MCF 10A (cell line): ENCODE measurements around the gene TBX5. TPM values are rescaled to one million over a fixed set of nuclear protein-coding genes. Genes with fewer than 3 reads are reported as not detected.

Experiments
- BruUV-seq: library from RNA; stranded (reverse); fragments of 400-500 nt; replicated peaks from 2 replicates; lab custom pipeline; 2021; lab: Mats Ljungman, UMichigan
- CTCF ChIA-PET: fragments of 300-600 bp; sonication (Branson Sonifier 250); formaldehyde crosslinking; extraction: SDS; loops from one replicate; lab custom pipeline; 2021; ENCODE audit warnings: antibody characterized with exemption, inconsistent platforms; lab: Yijun Ruan, JAX
- POLR2A ChIA-PET: fragments of 300-600, 350-650 bp; sonication (Branson Sonifier 250); formaldehyde crosslinking; extraction: SDS; loops from one replicate; lab custom pipeline; 2020; ENCODE audit warnings: antibody characterized with exemption, inconsistent platforms; lab: Yijun Ruan, JAX
- DNase-seq: peaks from one replicate; pipeline ENCODE4 v3.0.0-alpha.2; 2018; ENCODE audit not compliant: unreplicated experiment
- H3K27ac Mint-ChIP-seq: one replicate; pipeline ENCODE4 v1.8.0; 2022; ENCODE audit warnings: mild to moderate bottlenecking, low read depth, mixed read lengths; ENCODE audit not compliant: unreplicated experiment
- H3K27me3 Mint-ChIP-seq: one replicate; pipeline ENCODE4 v1.8.0; 2022; ENCODE audit warnings: mixed read lengths; ENCODE audit not compliant: insufficient read depth, unreplicated experiment
- H3K36me3 Mint-ChIP-seq: one replicate; pipeline ENCODE4 v1.8.0; 2022; ENCODE audit warnings: mild to moderate bottlenecking, moderate library complexity, mixed read lengths; ENCODE audit not compliant: insufficient read depth, unreplicated experiment
- H3K4me1 Mint-ChIP-seq: one replicate; pipeline ENCODE4 v1.8.0; 2022; ENCODE audit warnings: mixed read lengths; ENCODE audit not compliant: insufficient read depth, unreplicated experiment
- H3K4me3 Mint-ChIP-seq: one replicate; pipeline ENCODE4 v1.8.0; 2022; ENCODE audit warnings: mild to moderate bottlenecking, moderate library complexity, mixed read lengths; ENCODE audit not compliant: unreplicated experiment
- H3K9me3 Mint-ChIP-seq: one replicate; pipeline ENCODE4 v1.8.0; 2022; ENCODE audit warnings: mixed read lengths; ENCODE audit not compliant: unreplicated experiment
- CTCF ChIP-seq: fragments of 200-600 bp; IDR thresholded peaks from one replicate; pipeline ENCODE4 v1.8.0; 2022; ENCODE audit warnings: antibody characterized with exemption, mild to moderate bottlenecking; ENCODE audit not compliant: unreplicated experiment
- intact Hi-C: fragments of 100-400 bp; cut with micrococcal nuclease; formaldehyde crosslinking; loops from 2 replicates; pipeline ENCODE4 v1.14.1; 2022
- total RNA-seq: library from RNA; stranded (reverse); gene quantifications from 2 replicates; pipeline ENCODE4 v1.2.3, GENCODE V29; 2022

Gene TBX5
- total RNA-seq, 1 experiment from 2014 or later: not detected

- H3K27me3 Mint-ChIP-seq: peaks cover 90% of the 10 kb centered on the region
- intact Hi-C loops: no loop called here
- no peak overlapping the region for H3K27ac Mint-ChIP-seq
- no TSS peak for BruUV-seq
- no peaks in the 10 kb centered on the region for H3K4me1 Mint-ChIP-seq
- H3K36me3 Mint-ChIP-seq: no peaks in the 10 kb centered on the region
- H3K9me3 Mint-ChIP-seq: no peaks in the 10 kb centered on the region
- TF ChIP-seq CTCF: no peak
- no peak overlapping the region for H3K4me3 Mint-ChIP-seq
- POLR2A ChIA-PET: no interaction called here
- CTCF ChIA-PET: interaction anchor here (0.6 kb wide), 1 partner anchor 289 kb away, joined by 3 read pairs; no protein-coding TSS in a partner anchor
- DNase-seq: no peak
Observed at GRCh38 chr12:114444422-114445279, 38.7 kb upstream of the TBX5 start.

- Mint-ChIP-seq H3K27me3 (peaks cover 90% of the 10 kb centered on the region), H3K36me3 (no peaks in the 10 kb centered on the region), H3K9me3 (peaks cover 3% of the 10 kb centered on the region), H3K4me1 (peaks cover 2% of the 10 kb centered on the region), H3K4me3 (no peak overlapping the region), H3K27ac (no peak overlapping the region)
- intact Hi-C loops: no loop called here
- no TSS peak for BruUV-seq
- CTCF ChIA-PET: interaction anchor here (0.6 kb wide), 1 partner anchor 288 kb away, joined by 3 read pairs; no protein-coding TSS in a partner anchor
- POLR2A ChIA-PET: no interaction called here
- DNase-seq: no peak
- TF ChIP-seq CTCF: no peak
Observed at GRCh38 chr12:114443607-114444421, 37.9 kb upstream of the TBX5 start.

GRCh38 chr12:114442578-114442977 is 36.6 kb upstream of the TBX5 start:
- intact Hi-C loops: no loop called here
- H3K9me3 Mint-ChIP-seq: peaks cover 8% of the 10 kb centered on the region
- no peak for TF ChIP-seq CTCF
- no peak overlapping the region for H3K27ac Mint-ChIP-seq
- CTCF ChIA-PET: interaction anchor here (0.7 kb wide), 1 partner anchor 1831 kb away, joined by 4 read pairs; no protein-coding TSS in a partner anchor
- peaks cover 90% of the 10 kb centered on the region for H3K27me3 Mint-ChIP-seq
- POLR2A ChIA-PET: no interaction called here
- DNase-seq: no peak
- no peak overlapping the region for H3K4me3 Mint-ChIP-seq
- H3K36me3 Mint-ChIP-seq: no peaks in the 10 kb centered on the region
- BruUV-seq: no TSS peak
- H3K4me1 Mint-ChIP-seq: peaks cover 4% of the 10 kb centered on the region

- Mint-ChIP-seq H3K27ac (no peak overlapping the region), H3K9me3 (peaks cover 8% of the 10 kb centered on the region), H3K4me3 (no peak overlapping the region), H3K36me3 (no peaks in the 10 kb centered on the region), H3K4me1 (peaks cover 4% of the 10 kb centered on the region), H3K27me3 (peaks cover 81% of the 10 kb centered on the region)
- no TSS peak for BruUV-seq
- no peak for DNase-seq
- intact Hi-C loops: no loop called here
- POLR2A ChIA-PET: interaction anchor here (0.5 kb wide), 1 partner anchor 453 kb away, joined by 3 read pairs; no protein-coding TSS in a partner anchor
- TF ChIP-seq CTCF: no peak
- CTCF ChIA-PET: interaction anchor here (1.1 kb wide), 1 partner anchor 34 kb away, joined by 3 read pairs; no protein-coding TSS in a partner anchor
Observed at GRCh38 chr12:114441545-114441944, 35.6 kb upstream of the TBX5 start.
